ENCODE results near the gene TANC1.

- TF ChIP-seq CTCF (IDR thresholded peaks at IDR 0.05; ENCODE audit: poor library complexity, severe bottlenecking) (no peak), EP300 (conservative IDR thresholded peaks at IDR 0.05; ENCODE audit: poor library complexity, severe bottlenecking) (no peak)
Measured at GRCh38 chr2:159136391-159136790, 168.0 kb downstream of the TANC1 start.

Measured in neural cell (in vitro differentiated cells).